GM21717 (cell line): Measurements from ENCODE around the gene ZNF892.
"Not testable (repeated sequence)": the region's sequence is repeated elsewhere in the genome, so short reads cannot be mapped to it uniquely, and the experiment has no call there.

Source experiments
- ATAC-seq: cut with Tn5 transposase; IDR thresholded peaks from one replicate; pipeline ENCODE4 v1.9.1; 2021; ENCODE audit warnings: mild to moderate bottlenecking, moderate library complexity; ENCODE audit not compliant: unreplicated experiment

ZNF892 gene

GRCh38 chr2:95225658-95226057, 18.3 kb downstream of the ZNF892 start:
- ATAC-seq, result no peak

GRCh38 chr2:95231723-95232122, 24.4 kb downstream of the ZNF892 start:
- ATAC-seq, result no peak

GRCh38 chr2:95232232-95232631, 24.9 kb downstream of the ZNF892 start:
- no peak for ATAC-seq

GRCh38 chr2:95234286-95234785, 27.0 kb downstream of the ZNF892 start:
- ATAC-seq, result no peak

- ATAC-seq, result no peak
Measured at GRCh38 chr2:95234816-95235215, 27.5 kb downstream of the ZNF892 start.

GRCh38 chr2:95238131-95238530, 30.8 kb downstream of the ZNF892 start:
- no peak for ATAC-seq

GRCh38 chr2:95240091-95240490, 32.8 kb downstream of the ZNF892 start:
- no peak for ATAC-seq

GRCh38 chr2:95240556-95240955, 33.2 kb downstream of the ZNF892 start:
- no peak for ATAC-seq

GRCh38 chr2:95242084-95242483, 34.8 kb downstream of the ZNF892 start:
- ATAC-seq, result not testable (repeated sequence)
